Muscle of leg (tissue), 11 donors: ENCODE measurements around the gene RAB7B. TPM values are rescaled to one million over a fixed set of nuclear protein-coding genes. Genes with fewer than 3 reads are reported as not detected.

Source experiments
- DNase-seq: peaks from one replicate; pipeline ENCODE4 v3.0.0; 2013
- H3K27ac ChIP-seq: one replicate; pipeline ENCODE4 v1.5.1; 2013; ENCODE audit warnings: mild to moderate bottlenecking, low read length, control low read depth
- H3K27me3 ChIP-seq: one replicate; pipeline ENCODE4 v1.6.1; 2013; ENCODE audit warnings: low read length; ENCODE audit not compliant: control insufficient read depth, insufficient read depth
- H3K36me3 ChIP-seq: one replicate; pipeline ENCODE4 v1.6.1; 2013; ENCODE audit warnings: low read length; ENCODE audit not compliant: control insufficient read depth, insufficient read depth
- H3K4me1 ChIP-seq: one replicate; pipeline ENCODE4 v1.6.1; 2013; ENCODE audit warnings: low read length; ENCODE audit not compliant: control insufficient read depth, insufficient read depth
- H3K4me3 ChIP-seq: one replicate; pipeline ENCODE4 v1.5.1; 2013; ENCODE audit warnings: low read length, control low read depth
- H3K9me3 ChIP-seq: replicated peaks from 2 replicates; pipeline ENCODE4 v1.6.1; 2013; ENCODE audit warnings: low read depth, low read length; ENCODE audit not compliant: control insufficient read depth
- WGBS: methylation state at CpG from one replicate; pipeline ENCODE4 v1.1.5; 2013; ENCODE audit warnings: missing lambda C conversion rate; ENCODE audit not compliant: insufficient coverage; 5-methylcytosine and 5-hydroxymethylcytosine counted together
- polyA plus RNA-seq, 8 donors: library from polyadenylated mRNA; unstranded; fragments of 120-200 nt; gene quantifications; one replicate each; pipeline versions ENCODE4 v1.2.1 to v1.2.3, GENCODE V29; 2013; ENCODE audit warnings: inconsistent platforms in 1 of 8, low replicate concordance in 1 of 8; ENCODE audit not compliant: insufficient read length in 8 of 8, insufficient read depth in 1 of 8
- total RNA-seq: library from RNA; stranded (reverse); fragments of 120-200 nt; gene quantifications from one replicate; pipeline ENCODE4 v1.2.4, GENCODE V29; 2013

The RAB7B gene
- total and polyA plus RNA-seq, 9 donors = 8.6 to 13.5 (median 10.6) TPM

- DNase-seq = no peak
These were observed 51.4 kb downstream of the RAB7B start for GRCh38 chr1:205951746-205952145.

GRCh38 chr1:205950826-205951549 is 52.2 kb downstream of the RAB7B start:
- Histone ChIP-seq H3K27ac (no peak overlapping the region), H3K4me3 (no peak overlapping the region), H3K36me3 (no peaks in the 10 kb centered on the region), H3K27me3 (no peaks in the 10 kb centered on the region), H3K4me1 (peaks cover 5% of the 10 kb centered on the region), H3K9me3 (no peaks in the 10 kb centered on the region)
- DNase-seq = no peak
- WGBS = 34% methylated on average over 3 of the region's 7 CpGs

More at GRCh38 chr1:205951746-205952145, 51.4 kb downstream of the RAB7B start:
- no peak overlapping the region for H3K27ac ChIP-seq
- peaks cover 6% of the 10 kb centered on the region for H3K27me3 ChIP-seq
- H3K9me3 ChIP-seq = no peaks in the 10 kb centered on the region
- no peaks in the 10 kb centered on the region for H3K36me3 ChIP-seq
- H3K4me1 ChIP-seq = peaks cover 5% of the 10 kb centered on the region
- WGBS = 100% methylated on average over 1 of the region's 1 CpG
- H3K4me3 ChIP-seq = no peak overlapping the region

GRCh38 chr1:205950280-205950679 is 52.9 kb downstream of the RAB7B start:
- 80% methylated on average over 7 of the region's 8 CpGs for WGBS
- peak; percentile 10 for DNase-seq

GRCh38 chr1:205949753-205950152 is 53.4 kb downstream of the RAB7B start:
- no peaks in the 10 kb centered on the region for H3K9me3 ChIP-seq
- H3K4me3 ChIP-seq = no peak overlapping the region
- H3K4me1 ChIP-seq = peaks cover 5% of the 10 kb centered on the region
- DNase-seq = no peak
- no peak overlapping the region for H3K27ac ChIP-seq
- peaks cover 1% of the 10 kb centered on the region for H3K27me3 ChIP-seq
- no CpG with 5 or more reads among the region's 1 CpG for WGBS
- no peaks in the 10 kb centered on the region for H3K36me3 ChIP-seq

More at GRCh38 chr1:205950280-205950679, 52.9 kb downstream of the RAB7B start:
- no peak overlapping the region for H3K4me3 ChIP-seq
- no peaks in the 10 kb centered on the region for H3K9me3 ChIP-seq
- H3K27ac ChIP-seq = no peak overlapping the region
- no peaks in the 10 kb centered on the region for H3K27me3 ChIP-seq
- H3K36me3 ChIP-seq = no peaks in the 10 kb centered on the region
- peaks cover 5% of the 10 kb centered on the region for H3K4me1 ChIP-seq

GRCh38 chr1:205948886-205949285 is 54.3 kb downstream of the RAB7B start:
- Histone ChIP-seq H3K27ac (no peak overlapping the region), H3K4me3 (no peak overlapping the region), H3K4me1 (peaks cover 5% of the 10 kb centered on the region), H3K36me3 (no peaks in the 10 kb centered on the region), H3K27me3 (peaks cover 6% of the 10 kb centered on the region), H3K9me3 (no peaks in the 10 kb centered on the region)
- DNase-seq = no peak
- 88% methylated on average over 3 of the region's 3 CpGs for WGBS

GRCh38 chr1:205948039-205948438 is 55.2 kb downstream of the RAB7B start:
- Histone ChIP-seq H3K27me3 (peaks cover 13% of the 10 kb centered on the region), H3K4me1 (peaks cover 5% of the 10 kb centered on the region), H3K36me3 (no peaks in the 10 kb centered on the region), H3K9me3 (no peaks in the 10 kb centered on the region), H3K4me3 (no peak overlapping the region), H3K27ac (no peak overlapping the region)
- DNase-seq = peak; percentile 17
- 62% methylated on average over 2 of the region's 4 CpGs for WGBS

- no peak for DNase-seq
- 60% methylated on average over 1 of the region's 4 CpGs for WGBS
These were observed 56.2 kb downstream of the RAB7B start for GRCh38 chr1:205947024-205947423.

GRCh38 chr1:205945069-205945468 is 58.1 kb downstream of the RAB7B start:
- no peaks in the 10 kb centered on the region for H3K36me3 ChIP-seq
- 55% methylated on average over 3 of the region's 3 CpGs for WGBS
- H3K9me3 ChIP-seq = no peaks in the 10 kb centered on the region
- no peak overlapping the region for H3K27ac ChIP-seq
- DNase-seq = no peak
- peaks cover 26% of the 10 kb centered on the region for H3K27me3 ChIP-seq
- no peak overlapping the region for H3K4me3 ChIP-seq
- no peaks in the 10 kb centered on the region for H3K4me1 ChIP-seq

More at GRCh38 chr1:205947024-205947423, 56.2 kb downstream of the RAB7B start:
- peaks cover 5% of the 10 kb centered on the region for H3K4me1 ChIP-seq
- no peaks in the 10 kb centered on the region for H3K36me3 ChIP-seq
- H3K27ac ChIP-seq = no peak overlapping the region
- H3K4me3 ChIP-seq = no peak overlapping the region
- peaks cover 17% of the 10 kb centered on the region for H3K27me3 ChIP-seq
- H3K9me3 ChIP-seq = no peaks in the 10 kb centered on the region

GRCh38 chr1:205944525-205944924 is 58.7 kb downstream of the RAB7B start:
- Histone ChIP-seq H3K4me3 (no peak overlapping the region), H3K27me3 (peaks cover 31% of the 10 kb centered on the region), H3K36me3 (no peaks in the 10 kb centered on the region), H3K9me3 (no peaks in the 10 kb centered on the region), H3K27ac (no peak overlapping the region), H3K4me1 (no peaks in the 10 kb centered on the region)
- 63% methylated on average over 2 of the region's 4 CpGs for WGBS
- DNase-seq = no peak

GRCh38 chr1:205943245-205943644 is 60.0 kb downstream of the RAB7B start, which contains the start of gene SLC26A9:
Gene SLC26A9, minus strand, starts transcription at chr1:205943456. Its CDS starts 7,636 bp downstream, at chr1:205935820.
- no peak for DNase-seq
- H3K9me3 ChIP-seq = no peaks in the 10 kb centered on the region
- H3K27ac ChIP-seq = no peak within 1 kb of the TSS
- 49% methylated on average over 6 of the region's 7 CpGs for WGBS
- no peaks in the 10 kb centered on the region for H3K36me3 ChIP-seq
- H3K4me3 ChIP-seq = no peak within 1 kb of the TSS
- H3K27me3 ChIP-seq = peaks cover 44% of the 10 kb centered on the region
- no peaks in the 10 kb centered on the region for H3K4me1 ChIP-seq
